ENCODE data around the gene HDAC4. TPM values are rescaled to one million over a fixed set of nuclear protein-coding genes. Genes with fewer than 3 reads are reported as not detected.

Gene HDAC4
- polyA plus RNA-seq, 1 donor from 2014 or later: 2.8 TPM

DNA sequence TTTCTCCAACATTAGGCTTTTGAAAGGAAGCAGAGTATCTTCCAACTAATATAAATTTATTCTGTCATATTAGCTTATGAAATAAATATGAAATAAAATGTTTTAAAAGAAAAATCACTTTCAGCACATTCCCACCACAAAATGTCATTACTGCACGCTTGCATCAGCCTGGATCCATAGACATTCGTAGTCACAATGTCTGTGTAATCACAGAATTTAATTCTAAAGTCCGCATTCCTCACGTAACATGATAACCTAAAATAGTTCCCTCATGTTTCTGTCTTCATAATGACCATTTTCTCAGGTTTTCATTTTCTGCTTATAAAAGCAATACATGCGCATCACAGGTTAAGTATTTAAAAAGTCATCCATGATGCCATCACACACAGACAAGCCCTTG is 47.1 kb downstream of the HDAC4 start:
- Mint-ChIP-seq H3K4me1 (peaks cover 0 to under 1% (median 0%) of the 10 kb centered on the region in 3 donors), H3K27ac (no peak overlapping the region), H3K4me3 (no peak overlapping the region), H3K9me3 (peaks cover 4 to 11% (median 6%) of the 10 kb centered on the region in 3 donors), H3K36me3 (peaks cover 19% of the 10 kb centered on the region), H3K27me3 (no peaks in the 10 kb centered on the region)

- Mint-ChIP-seq H3K9me3 (peaks cover 4 to 11% (median 6%) of the 10 kb centered on the region in 3 donors), H3K27ac (no peak overlapping the region), H3K4me3 (no peak overlapping the region), H3K4me1 (peaks cover 0 to 1% (median 0%) of the 10 kb centered on the region in 3 donors), H3K36me3 (peaks cover 19% of the 10 kb centered on the region), H3K27me3 (no peaks in the 10 kb centered on the region)
Measured at GRCh38 chr2:239351687-239352086, 49.1 kb downstream of the HDAC4 start.

GRCh38 chr2:239349453-239350135 is 51.2 kb downstream of the HDAC4 start:
- peaks cover 0 to 2% (median 1%) of the 10 kb centered on the region in 3 donors for H3K9me3 Mint-ChIP-seq
- H3K36me3 Mint-ChIP-seq: peaks cover 15% of the 10 kb centered on the region
- H3K4me1 Mint-ChIP-seq: peaks cover 0 to 1% (median 0%) of the 10 kb centered on the region in 3 donors
- no peaks in the 10 kb centered on the region for H3K27me3 Mint-ChIP-seq
- H3K27ac Mint-ChIP-seq: no peak overlapping the region
- H3K4me3 Mint-ChIP-seq: no peak overlapping the region

- H3K4me3 Mint-ChIP-seq: peak overlapping the region in 1 of 4 donors; percentile 51
- peaks cover 14% of the 10 kb centered on the region for H3K36me3 Mint-ChIP-seq
- no peaks in the 10 kb centered on the region for H3K27me3 Mint-ChIP-seq
- no peak overlapping the region for H3K27ac Mint-ChIP-seq
- peaks cover 0 to 1% (median 0%) of the 10 kb centered on the region in 3 donors for H3K4me1 Mint-ChIP-seq
- H3K9me3 Mint-ChIP-seq: no peaks in the 10 kb centered on the region
Measured at GRCh38 chr2:239348563-239349452, 52.0 kb downstream of the HDAC4 start.

GRCh38 chr2:239346676-239347075 is 54.1 kb downstream of the HDAC4 start:
- H3K36me3 Mint-ChIP-seq: peaks cover 7% of the 10 kb centered on the region
- peaks cover 0 to 8% (median 0%) of the 10 kb centered on the region in 3 donors for H3K9me3 Mint-ChIP-seq
- no peak overlapping the region for H3K27ac Mint-ChIP-seq
- no peak overlapping the region for H3K4me3 Mint-ChIP-seq
- H3K4me1 Mint-ChIP-seq: peaks cover 0 to 1% (median 0%) of the 10 kb centered on the region in 3 donors
- H3K27me3 Mint-ChIP-seq: no peaks in the 10 kb centered on the region

GRCh38 chr2:239345251-239345650 is 55.6 kb downstream of the HDAC4 start:
- H3K9me3 Mint-ChIP-seq: peaks cover 0 to 8% (median 0%) of the 10 kb centered on the region in 3 donors
- no peak overlapping the region for H3K27ac Mint-ChIP-seq
- H3K4me1 Mint-ChIP-seq: peaks cover 0 to 3% (median under 1%) of the 10 kb centered on the region in 3 donors
- peaks cover 3% of the 10 kb centered on the region for H3K36me3 Mint-ChIP-seq
- peaks cover 2% of the 10 kb centered on the region for H3K27me3 Mint-ChIP-seq
- no peak overlapping the region for H3K4me3 Mint-ChIP-seq

- H3K9me3 Mint-ChIP-seq: peaks cover 0 to 8% (median 0%) of the 10 kb centered on the region in 3 donors
- no peak overlapping the region for H3K27ac Mint-ChIP-seq
- H3K27me3 Mint-ChIP-seq: peaks cover 2% of the 10 kb centered on the region
- H3K4me1 Mint-ChIP-seq: peaks cover 4 to 7% (median 4%) of the 10 kb centered on the region in 3 donors
- peaks cover 3% of the 10 kb centered on the region for H3K36me3 Mint-ChIP-seq
- H3K4me3 Mint-ChIP-seq: no peak overlapping the region
Measured at GRCh38 chr2:239344857-239345216, 56.0 kb downstream of the HDAC4 start.

GRCh38 chr2:239343946-239344856 is 56.6 kb downstream of the HDAC4 start:
- Mint-ChIP-seq H3K9me3 (peaks cover 0 to 8% (median 0%) of the 10 kb centered on the region in 3 donors), H3K4me1 (peaks cover 8 to 10% (median 10%) of the 10 kb centered on the region in 3 donors), H3K27me3 (peaks cover 3% of the 10 kb centered on the region), H3K4me3 (no peak overlapping the region), H3K27ac (no peak overlapping the region), H3K36me3 (peaks cover 2% of the 10 kb centered on the region)

DNA sequence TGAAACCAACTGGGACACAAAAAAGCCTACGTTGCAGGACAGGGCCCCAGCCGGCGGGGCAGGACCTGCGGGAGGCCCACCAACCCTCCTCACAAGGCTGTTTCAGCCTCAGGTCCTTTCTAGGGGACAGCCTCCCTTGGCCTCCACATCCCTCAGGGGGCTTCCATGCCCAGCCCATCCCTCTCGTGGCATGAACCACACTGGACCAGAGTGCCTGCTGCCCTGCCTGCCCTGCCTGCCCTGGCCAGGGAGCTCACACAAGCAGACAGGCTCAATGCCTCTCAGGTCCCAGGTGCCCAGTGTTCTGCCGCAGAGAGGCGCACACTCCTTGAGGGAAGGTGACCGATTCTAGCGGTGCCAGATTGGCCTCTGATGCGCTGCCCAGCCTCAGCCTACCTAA is 57.4 kb downstream of the HDAC4 start:
- Mint-ChIP-seq H3K36me3 (no peaks in the 10 kb centered on the region), H3K27ac (no peak overlapping the region), H3K4me1 (peaks cover 6 to 10% (median 10%) of the 10 kb centered on the region in 3 donors), H3K9me3 (peaks cover 0 to 8% (median 0%) of the 10 kb centered on the region in 3 donors), H3K4me3 (no peak overlapping the region), H3K27me3 (peaks cover 3% of the 10 kb centered on the region)

GRCh38 chr2:239341840-239342239 is 59.0 kb downstream of the HDAC4 start:
- Mint-ChIP-seq H3K4me1 (peaks cover 6 to 10% (median 10%) of the 10 kb centered on the region in 3 donors), H3K9me3 (peaks cover 0 to 8% (median 0%) of the 10 kb centered on the region in 3 donors), H3K36me3 (peaks cover 2% of the 10 kb centered on the region), H3K4me3 (no peak overlapping the region), H3K27me3 (peaks cover 3% of the 10 kb centered on the region), H3K27ac (no peak overlapping the region)

DNA sequence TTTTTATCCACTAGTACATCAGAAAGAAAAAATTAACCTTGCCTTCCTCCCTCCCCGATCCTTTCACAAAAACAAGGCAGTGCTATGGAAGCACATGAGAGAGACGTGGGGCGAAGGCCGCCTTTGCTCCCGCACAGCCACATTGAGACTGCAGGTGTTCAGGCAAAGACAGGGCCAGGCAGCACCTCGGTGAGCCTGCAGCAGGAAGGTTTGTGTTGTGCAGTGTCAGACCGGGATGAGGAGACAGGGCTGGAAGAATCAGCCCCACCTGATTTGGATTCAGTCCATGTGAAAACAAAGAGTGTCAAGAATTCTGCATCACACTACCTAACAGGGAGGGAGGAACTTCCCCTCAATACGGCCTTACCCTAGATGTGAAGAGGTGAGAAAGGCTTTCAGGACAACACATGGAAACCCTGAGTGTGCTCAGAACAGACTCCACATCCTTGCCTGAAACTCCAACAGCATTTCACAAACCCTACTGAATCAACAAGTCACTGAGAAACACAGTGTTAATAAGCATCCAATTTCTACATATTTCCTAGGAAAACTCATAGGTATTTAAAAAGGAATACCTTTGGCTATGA is 59.6 kb downstream of the HDAC4 start:
- Mint-ChIP-seq H3K4me1 (peaks cover 6 to 10% (median 10%) of the 10 kb centered on the region in 3 donors), H3K27me3 (peaks cover 3% of the 10 kb centered on the region), H3K27ac (no peak overlapping the region), H3K9me3 (peaks cover 0 to 8% (median 0%) of the 10 kb centered on the region in 3 donors), H3K4me3 (no peak overlapping the region), H3K36me3 (peaks cover 4% of the 10 kb centered on the region)

DNA sequence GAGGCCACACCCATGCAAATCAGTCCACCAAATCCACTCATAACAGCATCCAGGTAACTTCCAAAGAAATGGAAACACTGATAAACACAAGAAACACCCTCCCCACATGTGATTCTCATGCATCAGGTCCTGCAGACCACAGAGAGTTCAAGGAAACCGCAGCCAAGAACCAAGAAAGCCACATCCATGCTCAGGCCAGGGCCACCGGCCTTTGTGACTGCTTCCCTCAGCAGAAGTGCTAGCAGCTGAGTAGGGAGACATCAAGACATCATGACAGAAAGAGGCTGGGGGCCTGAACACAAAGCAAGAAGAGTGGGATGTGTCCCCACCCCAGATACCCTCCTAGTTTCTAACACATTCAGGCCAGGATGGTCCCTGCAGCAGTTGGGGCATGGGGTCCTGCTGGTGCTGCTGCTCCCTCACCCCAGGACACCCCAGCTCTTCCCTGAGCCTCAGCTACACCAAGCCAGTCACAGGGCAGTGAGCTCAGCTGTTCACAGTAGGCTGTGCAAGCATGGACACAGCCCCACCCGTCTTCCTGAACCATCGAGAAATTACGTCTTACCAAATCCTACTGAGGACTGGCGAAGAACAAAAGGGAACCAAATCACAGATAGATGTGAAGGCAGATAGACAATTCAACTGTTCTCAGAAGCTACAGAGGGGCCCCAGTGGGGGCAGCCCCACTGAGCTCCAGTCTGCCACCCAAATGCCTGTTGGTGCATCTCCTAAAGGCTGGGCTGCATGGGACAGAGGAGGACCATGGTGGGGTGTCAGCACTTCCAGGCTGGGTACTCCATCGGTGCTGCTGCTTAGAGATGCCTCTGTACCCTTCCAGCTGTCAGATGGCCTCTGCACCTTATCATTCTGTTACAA is 60.9 kb downstream of the HDAC4 start:
- peak overlapping the region in 1 of 3 donors; percentile 89 for H3K27ac Mint-ChIP-seq
- peaks cover 8 to 10% (median 10%) of the 10 kb centered on the region in 3 donors for H3K4me1 Mint-ChIP-seq
- peak overlapping the region in 2 of 4 donors; percentile 28 to 75 for H3K4me3 Mint-ChIP-seq
- peaks cover 4% of the 10 kb centered on the region for H3K36me3 Mint-ChIP-seq
- H3K9me3 Mint-ChIP-seq: peaks cover 0 to 8% (median 0%) of the 10 kb centered on the region in 3 donors
- peaks cover 3% of the 10 kb centered on the region for H3K27me3 Mint-ChIP-seq

DNA sequence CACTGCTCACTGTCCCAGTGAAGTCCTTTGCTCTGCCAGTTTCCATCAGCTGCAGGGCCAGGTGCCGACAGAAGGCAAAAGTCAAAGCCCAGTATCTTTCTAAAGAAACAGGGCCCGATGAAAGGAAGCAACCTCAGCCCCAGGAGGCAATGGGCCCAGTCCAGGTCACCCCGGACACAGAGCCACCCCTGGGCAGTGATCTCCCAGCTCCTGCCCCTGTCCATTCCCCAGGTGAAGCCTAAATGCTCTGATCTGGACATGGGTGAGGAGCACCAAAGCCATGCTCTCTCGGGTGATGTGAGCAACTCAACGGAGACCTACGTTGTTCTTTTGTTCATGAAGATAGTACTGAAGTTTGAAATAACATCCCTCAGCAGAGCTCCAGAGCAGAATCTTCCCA is 61.6 kb downstream of the HDAC4 start:
- Mint-ChIP-seq H3K9me3 (peaks cover 0 to 8% (median 0%) of the 10 kb centered on the region in 3 donors), H3K27me3 (peaks cover 3% of the 10 kb centered on the region), H3K4me3 (peak overlapping the region in 1 of 4 donors; percentile 28), H3K27ac (peak overlapping the region in 1 of 3 donors; percentile 89), H3K4me1 (peaks cover 8 to 10% (median 10%) of the 10 kb centered on the region in 3 donors), H3K36me3 (peaks cover 4% of the 10 kb centered on the region)
